GM18499 (cell line): ENCODE results near the gene LRRC8E.

Source experiments
- ATAC-seq: cut with Tn5 transposase; IDR thresholded peaks from one replicate; pipeline ENCODE4 v1.9.1; 2021; ENCODE audit warnings: moderate number of reproducible peaks; ENCODE audit not compliant: insufficient read depth, unreplicated experiment

The LRRC8E gene

DNA sequence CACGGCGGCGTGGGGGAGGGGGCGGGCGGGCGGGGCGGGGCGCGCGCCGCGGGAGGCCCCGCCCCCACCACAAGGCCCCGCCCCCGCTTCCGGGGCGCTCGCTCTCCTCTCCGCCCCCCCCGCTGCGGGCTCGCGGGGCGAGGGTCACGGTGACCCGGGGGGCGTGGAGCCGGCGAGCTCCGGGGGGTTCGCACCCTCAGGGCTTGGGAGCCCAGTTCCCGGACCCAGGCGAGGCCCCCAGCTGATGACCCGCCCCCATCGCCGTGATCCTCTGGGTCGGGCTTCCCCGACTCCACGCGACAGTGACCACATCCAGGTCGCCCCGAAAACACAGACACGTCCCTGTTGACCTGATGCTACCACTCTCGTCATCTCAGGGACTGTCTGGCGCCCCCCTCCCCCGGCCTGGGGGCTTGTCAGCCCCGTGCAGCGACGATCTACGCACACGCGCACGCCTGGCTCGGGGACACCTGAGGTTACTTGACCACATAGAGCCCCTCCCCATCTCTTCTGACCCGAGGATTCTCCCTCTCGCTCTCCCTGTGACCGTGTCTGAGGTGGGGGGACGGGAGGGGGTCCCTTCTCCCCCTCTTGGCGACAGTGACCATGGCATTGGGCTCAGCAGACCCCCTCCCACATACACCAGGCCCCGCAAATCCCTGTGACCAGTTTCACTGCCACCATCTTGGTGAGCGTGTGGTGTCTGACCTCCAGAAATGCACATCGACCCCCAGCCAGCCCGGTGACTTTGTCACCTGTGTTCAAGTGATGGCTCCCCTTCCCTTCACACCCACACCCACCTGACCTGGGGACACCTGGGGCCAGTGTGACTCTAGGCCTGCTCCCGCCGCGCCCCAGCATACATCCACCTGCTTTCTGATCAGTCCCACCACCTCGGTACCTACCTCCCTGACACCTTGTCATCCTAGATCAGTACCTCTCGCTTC is 16.0 kb downstream of the LRRC8E start:
- no peak for ATAC-seq

- no peak for ATAC-seq
Observed at GRCh38 chr19:7905268-7905667, 17.0 kb downstream of the LRRC8E start.

GRCh38 chr19:7905859-7906258 is 17.5 kb downstream of the LRRC8E start:
- ATAC-seq, result no peak

DNA sequence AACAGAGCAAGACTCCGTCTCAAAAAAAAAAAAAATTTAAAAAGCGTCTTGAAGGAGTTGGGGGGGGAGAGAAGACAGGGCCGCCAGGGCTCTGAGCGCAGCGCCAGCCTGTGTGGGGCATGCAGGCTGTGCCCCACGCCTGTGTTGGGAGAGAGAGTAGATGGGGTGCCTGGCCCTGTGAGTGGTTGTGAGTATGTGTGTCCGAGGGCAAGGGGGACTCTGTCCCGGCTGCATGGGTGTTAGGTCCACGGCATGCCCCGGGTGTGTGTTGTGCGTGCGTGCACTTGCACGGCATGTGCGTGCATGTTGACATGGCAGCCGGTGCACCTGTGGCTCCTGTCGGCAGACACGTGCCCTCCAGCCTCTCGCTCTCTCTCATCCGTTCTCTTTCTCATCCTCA is 18.8 kb downstream of the LRRC8E start:
- ATAC-seq, result no peak

DNA sequence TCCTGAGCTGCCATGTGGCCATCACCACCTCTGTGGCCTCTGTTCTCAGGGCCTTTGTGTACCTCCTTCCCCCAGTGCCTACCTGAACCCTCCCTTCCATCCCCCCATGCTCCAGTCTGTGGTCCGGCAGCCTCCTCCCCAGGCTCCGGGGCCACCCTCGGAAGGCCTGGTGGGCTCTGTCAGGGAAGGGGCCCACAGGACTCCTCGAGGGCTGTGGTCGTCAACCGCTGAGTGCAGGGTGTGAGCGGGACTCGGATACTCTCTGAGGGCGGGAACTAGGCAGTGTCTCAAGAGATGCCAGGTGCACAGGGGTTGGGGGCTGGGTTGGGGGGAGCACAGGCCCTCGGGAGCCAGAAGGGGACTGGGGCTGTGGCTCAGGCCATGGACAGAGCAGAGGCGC is 19.2 kb downstream of the LRRC8E start:
- no peak for ATAC-seq

- ATAC-seq, result no peak
Observed at GRCh38 chr19:7908078-7908699, 19.9 kb downstream of the LRRC8E start.

GRCh38 chr19:7908742-7909461 is 20.6 kb downstream of the LRRC8E start:
- ATAC-seq, result no peak

- ATAC-seq, result no peak
Observed at GRCh38 chr19:7909471-7910067, 21.3 kb downstream of the LRRC8E start.

- no peak for ATAC-seq
Observed at GRCh38 chr19:7910321-7911161, 22.2 kb downstream of the LRRC8E start.

DNA sequence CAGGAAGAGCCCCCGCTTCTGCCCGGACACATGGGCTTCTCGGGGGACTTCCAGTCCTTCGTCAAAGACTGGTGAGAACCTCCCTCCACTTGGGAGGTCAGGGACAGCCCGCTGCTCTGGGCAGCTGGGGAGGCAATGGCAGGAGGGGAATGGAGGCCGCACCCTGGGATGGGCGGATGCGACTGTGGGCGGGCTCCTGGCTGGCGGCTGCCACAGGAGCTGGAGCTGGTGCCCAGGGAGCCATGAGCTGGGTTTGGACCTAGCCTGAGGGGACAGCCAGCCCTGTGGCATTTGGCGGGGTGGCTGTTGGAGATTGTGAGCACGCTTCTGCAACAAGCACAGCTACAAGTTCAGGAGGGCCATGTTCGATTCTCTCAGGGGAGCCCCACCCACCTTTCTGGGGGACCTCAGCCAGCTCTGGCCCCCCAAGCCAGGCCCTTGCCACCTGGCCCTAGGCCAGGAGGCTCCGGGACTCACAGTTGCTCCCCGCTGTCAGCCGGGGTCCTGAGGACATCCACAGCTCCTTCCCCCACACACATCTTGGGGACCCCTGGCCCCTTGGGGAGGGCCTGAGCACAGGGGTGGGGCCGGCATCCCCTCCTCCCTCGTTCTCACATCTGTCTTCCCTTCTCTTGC is 23.3 kb downstream of the LRRC8E start:
- ATAC-seq, result no peak

GRCh38 chr19:7912144-7912696 is 23.9 kb downstream of the LRRC8E start:
- ATAC-seq, result no peak

DNA sequence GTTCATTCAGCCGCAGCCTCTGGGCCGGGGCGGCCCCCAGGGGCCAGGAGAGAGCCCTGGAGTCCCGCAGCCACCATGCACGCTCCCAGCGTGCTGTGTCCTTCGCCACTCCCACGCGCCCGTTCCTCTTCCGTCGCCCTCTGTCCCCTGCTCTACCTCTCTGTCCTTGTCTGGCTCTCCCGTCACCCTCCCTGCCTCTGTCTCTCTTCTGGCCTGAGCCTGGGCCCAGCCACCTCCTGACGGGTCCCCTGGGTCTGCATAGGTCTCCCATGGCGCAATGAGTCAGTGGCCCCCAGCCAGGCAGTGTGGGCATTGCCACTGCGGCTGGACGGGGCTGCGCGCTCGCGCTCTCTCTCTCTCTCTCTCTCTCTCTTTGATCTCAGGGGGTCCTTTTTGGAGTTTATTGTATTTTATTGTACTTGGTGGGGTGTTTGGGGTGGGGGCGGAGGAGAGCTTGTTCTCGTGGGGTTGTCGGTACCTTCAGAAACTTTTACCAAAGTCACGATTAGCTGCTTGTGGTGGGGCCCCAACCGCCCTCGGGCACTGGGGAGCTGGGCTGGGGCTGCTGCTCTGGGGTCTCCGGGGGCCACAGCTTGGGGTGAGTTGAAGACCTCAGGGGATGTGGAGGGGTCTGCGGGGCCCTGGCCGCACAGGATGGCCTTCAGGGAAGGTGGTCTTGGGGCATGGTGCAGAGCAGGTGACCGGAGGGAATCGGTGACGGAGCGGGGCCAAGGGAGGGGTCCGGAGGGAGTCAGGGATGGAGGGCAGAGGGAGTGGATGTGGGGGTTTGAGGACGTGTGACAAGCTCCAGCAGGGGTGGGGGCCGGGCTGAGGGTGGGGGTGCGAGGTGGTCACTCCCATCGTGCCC is 24.6 kb downstream of the LRRC8E start:
- no peak for ATAC-seq

DNA sequence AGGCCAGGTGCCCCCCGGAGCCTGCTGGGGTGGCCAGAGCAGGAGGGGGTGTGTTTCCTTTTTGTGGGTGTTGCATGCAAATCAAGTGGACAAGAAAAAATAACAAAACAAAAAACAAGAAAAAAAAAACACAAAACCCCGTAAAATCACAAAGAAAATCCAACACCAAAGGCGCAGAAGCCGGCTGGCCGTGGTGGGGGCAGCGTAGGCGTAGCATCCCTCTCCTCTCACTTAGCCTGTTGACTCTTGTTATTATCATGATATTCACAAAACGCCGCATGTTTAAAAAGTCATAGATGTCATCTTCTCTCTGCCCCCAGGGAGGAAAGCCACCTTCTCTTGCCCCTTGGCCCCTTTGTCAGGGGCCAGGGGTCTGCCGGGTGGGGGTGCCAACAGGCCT is 25.3 kb downstream of the LRRC8E start:
- ATAC-seq, result no peak

DNA sequence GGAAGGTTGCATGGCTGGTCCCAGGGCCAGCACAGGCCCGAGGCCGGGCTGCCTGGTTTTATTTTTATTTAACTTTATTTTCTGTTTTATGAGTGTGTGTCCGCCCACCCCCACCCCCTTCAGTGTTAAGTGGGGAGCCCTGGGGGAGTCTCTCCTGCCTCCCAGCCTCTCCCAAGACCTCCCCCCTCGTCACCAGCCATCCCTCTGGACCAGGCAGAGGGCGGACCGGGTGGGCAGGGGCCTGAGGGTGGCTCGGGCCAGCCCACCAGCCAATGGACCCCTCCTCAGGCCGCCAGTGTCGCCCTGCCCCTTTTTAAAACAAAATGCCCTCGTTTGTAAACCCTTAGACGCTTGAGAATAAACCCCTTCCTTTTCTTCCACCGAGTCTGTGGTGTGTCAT is 25.8 kb downstream of the LRRC8E start:
- ATAC-seq, result no peak

DNA sequence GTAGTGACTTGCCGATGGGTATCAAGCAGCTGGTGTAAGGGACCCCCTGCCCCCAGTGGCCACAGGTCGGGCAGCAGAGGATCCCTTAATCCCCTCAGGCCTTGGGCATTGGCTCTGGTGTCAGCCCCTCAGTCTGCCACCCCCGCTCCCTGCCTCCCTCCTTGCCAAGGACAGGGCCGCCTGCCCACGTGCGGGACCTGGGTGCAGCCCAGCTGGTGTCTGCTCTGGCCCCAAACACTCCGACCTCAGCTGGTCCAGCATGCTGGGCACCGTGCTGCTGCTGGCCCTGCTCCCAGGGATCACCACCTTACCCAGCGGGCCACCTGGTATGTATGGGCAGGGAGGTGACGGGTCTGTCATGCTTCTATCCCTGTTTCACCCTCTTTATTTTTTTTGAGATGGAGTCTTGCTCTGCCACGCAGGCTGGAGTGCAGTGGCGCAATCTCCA is 26.3 kb downstream of the LRRC8E start, which contains the start of gene TGFBR3L:
Gene TGFBR3L (plus strand): TSS at position 233 of the 448 bp plus-strand sequence.
- no peak for ATAC-seq

- no peak for ATAC-seq
Observed at GRCh38 chr19:7915250-7916102, 27.2 kb downstream of the LRRC8E start.
